Measurements from ENCODE around the gene STRIP1. TPM values are rescaled to one million over a fixed set of nuclear protein-coding genes. Genes with fewer than 3 reads are reported as not detected.
"Not testable (repeated sequence)": the region's sequence is repeated elsewhere in the genome, so short reads cannot be mapped to it uniquely, and the experiment has no call there.

The STRIP1 gene
- polyA plus RNA-seq, 1 experiment = 31.3 TPM

DNA sequence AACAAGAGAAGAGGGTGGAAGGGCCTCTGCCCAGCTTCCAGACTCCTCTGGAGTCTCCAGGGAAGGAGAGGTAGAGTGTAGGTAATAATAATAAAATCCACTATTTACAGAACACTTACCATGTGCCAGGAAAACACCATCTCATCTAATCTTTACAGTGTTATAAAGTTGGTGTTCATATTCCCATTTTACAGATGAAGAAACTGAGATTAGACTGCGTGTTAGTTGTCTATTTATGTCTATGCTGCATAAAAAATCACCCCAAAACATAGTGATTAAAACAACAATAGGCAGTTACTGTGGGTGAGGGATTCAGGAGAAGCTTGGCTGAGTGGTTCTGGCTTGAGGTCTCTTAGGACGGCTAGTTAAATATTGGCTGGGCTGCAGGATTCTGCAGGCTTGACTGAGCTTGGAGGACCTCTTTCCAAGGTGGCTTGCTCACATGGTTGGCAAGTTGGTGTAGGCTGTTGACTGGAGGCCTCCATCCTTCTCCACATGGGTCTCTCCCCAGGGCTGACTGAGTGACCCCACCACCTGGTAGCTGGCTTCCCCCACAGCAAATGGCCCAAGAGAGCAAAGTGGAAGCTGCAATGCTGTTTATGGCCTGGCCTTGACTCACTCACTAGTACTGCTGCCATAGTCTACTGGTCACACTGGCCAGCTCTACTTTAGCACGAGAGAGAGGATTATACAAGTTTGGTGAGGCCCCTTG, 42.5 kb downstream of the STRIP1 start:
- Histone ChIP-seq H3K9me3 (ENCODE audit: control insufficient read depth, insufficient read depth, low read length) (no peaks in the 10 kb centered on the region), H3K4me3 (ENCODE audit: low read depth, low read length) (no peak overlapping the region), H3K27me3 (ENCODE audit: control insufficient read depth, insufficient read depth, low read length) (peaks cover 75% of the 10 kb centered on the region), H3K27ac (ENCODE audit: low read depth, low read length) (no peak overlapping the region)
- TF ChIP-seq, protein P1, sequence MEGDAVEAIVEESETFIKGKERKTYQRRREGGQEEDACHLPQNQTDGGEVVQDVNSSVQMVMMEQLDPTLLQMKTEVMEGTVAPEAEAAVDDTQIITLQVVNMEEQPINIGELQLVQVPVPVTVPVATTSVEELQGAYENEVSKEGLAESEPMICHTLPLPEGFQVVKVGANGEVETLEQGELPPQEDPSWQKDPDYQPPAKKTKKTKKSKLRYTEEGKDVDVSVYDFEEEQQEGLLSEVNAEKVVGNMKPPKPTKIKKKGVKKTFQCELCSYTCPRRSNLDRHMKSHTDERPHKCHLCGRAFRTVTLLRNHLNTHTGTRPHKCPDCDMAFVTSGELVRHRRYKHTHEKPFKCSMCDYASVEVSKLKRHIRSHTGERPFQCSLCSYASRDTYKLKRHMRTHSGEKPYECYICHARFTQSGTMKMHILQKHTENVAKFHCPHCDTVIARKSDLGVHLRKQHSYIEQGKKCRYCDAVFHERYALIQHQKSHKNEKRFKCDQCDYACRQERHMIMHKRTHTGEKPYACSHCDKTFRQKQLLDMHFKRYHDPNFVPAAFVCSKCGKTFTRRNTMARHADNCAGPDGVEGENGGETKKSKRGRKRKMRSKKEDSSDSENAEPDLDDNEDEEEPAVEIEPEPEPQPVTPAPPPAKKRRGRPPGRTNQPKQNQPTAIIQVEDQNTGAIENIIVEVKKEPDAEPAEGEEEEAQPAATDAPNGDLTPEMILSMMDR (IDR thresholded peaks at IDR 0.05; ENCODE audit: low read depth, low read length) = no peak
- no peak for DNase-seq (ENCODE audit: low read depth, low spot score)
- ChIA-PET POLR2A (no interaction called here), CTCF (interaction anchor here (2.0 to 3.6 kb wide), 2 partner anchors 11 to 29 kb away, joined by 6 to 19 read pairs; no protein-coding TSS in a partner anchor)

DNA sequence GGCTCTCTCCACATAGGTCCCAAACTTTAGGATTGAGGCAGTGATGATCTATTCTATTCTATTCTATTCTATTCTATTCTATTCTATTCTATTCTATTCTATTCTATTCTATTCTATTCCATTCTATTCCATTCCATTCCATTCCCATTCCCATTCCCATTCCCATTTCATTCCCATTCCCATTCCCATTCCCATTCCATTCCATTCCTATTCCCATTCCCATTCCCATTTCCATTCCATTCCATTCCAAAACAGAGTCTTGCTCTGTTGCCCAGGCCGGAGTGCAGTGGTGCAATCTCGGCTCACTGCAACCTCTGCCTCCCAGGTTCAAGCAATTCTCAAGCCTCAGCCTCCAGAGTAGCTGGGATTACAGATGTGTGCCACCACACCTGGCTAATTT, 45.6 kb downstream of the STRIP1 start:
- DNase-seq (ENCODE audit: low read depth, low spot score); H3K27ac ChIP-seq (ENCODE audit: low read depth, low read length); H3K9me3 ChIP-seq (ENCODE audit: control insufficient read depth, insufficient read depth, low read length); H3K4me3 ChIP-seq (ENCODE audit: low read depth, low read length); POLR2A ChIA-PET; CTCF ChIA-PET: not testable (repeated sequence)
- H3K27me3 ChIP-seq (ENCODE audit: control insufficient read depth, insufficient read depth, low read length) = peaks cover 81% of the 10 kb centered on the region

DNA sequence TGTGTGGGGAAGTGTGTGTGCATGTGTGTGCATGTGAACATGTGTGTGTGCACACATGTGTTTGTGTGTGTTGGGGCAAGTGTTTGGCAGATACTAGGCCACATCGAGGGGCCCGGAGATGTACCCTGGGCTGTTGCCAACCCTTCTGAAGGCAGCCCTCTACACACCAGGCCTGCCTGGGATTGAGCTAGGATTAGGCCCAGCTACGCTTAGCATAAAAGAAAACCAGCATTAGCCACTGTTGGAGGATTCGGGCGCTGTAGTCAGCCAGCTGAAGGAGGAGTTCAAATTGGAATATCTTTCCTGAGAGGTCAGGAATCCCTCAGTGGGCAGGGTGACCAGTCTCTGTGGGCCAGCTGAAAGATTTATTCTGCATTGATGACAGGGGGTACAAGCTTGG, 46.6 kb downstream of the STRIP1 start:
- POLR2A ChIA-PET = interaction anchor here (0.6 kb wide), 1 partner anchor 88 kb away, joined by 3 read pairs; no protein-coding TSS in a partner anchor
- CTCF ChIA-PET = interaction anchor here (0.5 to 1.6 kb wide), 5 partner anchors 20 to 1539 kb away, joined by 3 to 6 read pairs (median 3); no protein-coding TSS in a partner anchor
- no peak overlapping the region for H3K27ac ChIP-seq (ENCODE audit: low read depth, low read length)
- peaks cover 83% of the 10 kb centered on the region for H3K27me3 ChIP-seq (ENCODE audit: control insufficient read depth, insufficient read depth, low read length)
- no peak for DNase-seq (ENCODE audit: low read depth, low spot score)
- peaks cover 4% of the 10 kb centered on the region; the same call in 1 of the 2 replicates for H3K9me3 ChIP-seq (ENCODE audit: control insufficient read depth, insufficient read depth, low read length)
- TF ChIP-seq, protein P1 (IDR thresholded peaks at IDR 0.05; ENCODE audit: low read depth, low read length) = no peak
- H3K4me3 ChIP-seq (ENCODE audit: low read depth, low read length) = no peak overlapping the region

DNA sequence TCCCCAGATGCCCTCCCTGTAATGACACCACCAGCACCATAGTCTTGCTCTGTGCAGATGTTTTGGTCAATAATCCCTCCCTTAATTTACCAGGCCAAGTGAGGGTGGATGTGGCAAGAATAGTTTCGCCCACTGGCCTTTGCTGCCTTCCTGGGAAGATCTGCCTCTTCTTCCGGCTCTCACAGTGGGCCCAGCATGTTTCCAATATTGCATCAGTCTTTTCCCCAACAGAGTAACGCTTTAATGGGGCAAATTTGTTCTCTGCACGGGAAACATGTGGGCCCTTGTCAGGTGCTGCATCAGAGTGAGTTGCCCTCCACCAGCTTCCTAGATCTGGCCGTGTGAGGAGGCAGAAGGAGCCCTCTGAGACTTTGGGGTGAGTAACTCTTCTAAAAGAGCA, 48.1 kb downstream of the STRIP1 start:
- Histone ChIP-seq H3K4me3 (ENCODE audit: low read depth, low read length) (no peak overlapping the region), H3K27ac (ENCODE audit: low read depth, low read length) (no peak overlapping the region), H3K27me3 (ENCODE audit: control insufficient read depth, insufficient read depth, low read length) (peaks cover 84% of the 10 kb centered on the region), H3K9me3 (ENCODE audit: control insufficient read depth, insufficient read depth, low read length) (peaks cover 4% of the 10 kb centered on the region; the same call in 1 of the 2 replicates)
- TF ChIP-seq, protein P1 (IDR thresholded peaks at IDR 0.05; ENCODE audit: low read depth, low read length) = no peak
- CTCF ChIA-PET = interaction anchor here (0.9 to 1.6 kb wide), 4 partner anchors 22 to 378 kb away, joined by 3 to 6 read pairs (median 4); no protein-coding TSS in a partner anchor
- no peak for DNase-seq (ENCODE audit: low read depth, low spot score)
- POLR2A ChIA-PET = no interaction called here

DNA sequence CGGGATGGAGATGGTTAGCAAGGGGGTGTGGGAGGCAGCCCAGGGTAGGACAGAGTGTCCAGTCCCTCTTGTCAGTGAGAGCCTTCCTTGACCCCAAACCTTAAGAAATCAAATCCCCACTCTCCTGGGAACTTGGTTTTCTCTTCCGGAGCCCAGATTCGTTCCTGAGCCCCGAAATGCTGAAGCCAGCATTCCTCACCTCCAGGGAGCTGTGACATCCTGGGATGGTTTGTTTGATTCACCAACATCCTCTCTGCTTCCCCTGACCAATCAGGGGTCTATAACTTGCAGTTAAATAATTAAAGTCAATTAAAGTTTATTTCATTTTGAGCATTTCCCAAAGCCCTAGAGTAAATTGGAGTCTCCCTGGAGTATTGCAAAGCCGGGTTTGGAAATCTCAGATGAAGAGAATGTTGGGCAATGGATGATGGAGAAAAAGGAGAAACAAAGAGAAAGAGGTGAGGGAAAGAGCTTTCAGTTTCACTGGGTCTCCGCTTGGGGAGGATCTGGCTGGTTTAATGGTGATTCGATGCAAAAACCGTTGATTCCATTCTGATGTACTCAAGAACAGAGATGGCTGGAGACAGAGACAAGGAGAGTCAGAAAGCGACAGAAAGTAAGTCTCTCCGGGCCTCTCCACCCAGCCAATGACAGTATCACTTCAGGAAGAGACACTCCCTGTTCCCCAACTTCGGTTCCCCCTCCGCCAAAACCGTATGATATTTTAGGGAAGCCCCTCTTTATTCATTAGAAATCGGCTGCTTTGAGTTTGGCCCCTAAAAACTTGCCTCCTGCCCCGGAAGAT, 48.8 kb downstream of the STRIP1 start:
- H3K27me3 ChIP-seq (ENCODE audit: control insufficient read depth, insufficient read depth, low read length) = peaks cover 82% of the 10 kb centered on the region
- TF ChIP-seq, protein P1 (IDR thresholded peaks at IDR 0.05; ENCODE audit: low read depth, low read length) = 0 out of 2 replicates have a peak, but pooled peaks have one; percentile 1
- ChIA-PET POLR2A (no interaction called here), CTCF (interaction anchor here (0.7 kb wide), 1 partner anchor 23 kb away, joined by 3 read pairs; no protein-coding TSS in a partner anchor)
- no peak overlapping the region for H3K27ac ChIP-seq (ENCODE audit: low read depth, low read length)
- DNase-seq (ENCODE audit: low read depth, low spot score) = no peak
- no peak overlapping the region for H3K4me3 ChIP-seq (ENCODE audit: low read depth, low read length)
- peaks cover 4% of the 10 kb centered on the region; the same call in 1 of the 2 replicates for H3K9me3 ChIP-seq (ENCODE audit: control insufficient read depth, insufficient read depth, low read length)
